OCI-LY7 (cell line): Measurements from ENCODE around the gene KLF16. TPM values are rescaled to one million over a fixed set of nuclear protein-coding genes. Genes with fewer than 3 reads are reported as not detected.
"Not testable (repeated sequence)": the region's sequence is repeated elsewhere in the genome, so short reads cannot be mapped to it uniquely, and the experiment has no call there.

ENCODE experiments used
- BruUV-seq: library from RNA; stranded (reverse); fragments of 400-500 nt; replicated peaks from 2 replicates; lab custom pipeline; 2021; lab: Mats Ljungman, UMichigan
- CTCF ChIA-PET: fragments of 300-600 bp; sonication (Branson Sonifier 250); formaldehyde crosslinking; loops from one replicate; lab custom pipeline; 2022; ENCODE audit warnings: antibody characterized with exemption; ENCODE audit not compliant: unreplicated experiment; lab: Charles Lee
- POLR2A ChIA-PET: fragments of 300-600 bp; sonication (Branson Sonifier 250); formaldehyde crosslinking; loops from one replicate; lab custom pipeline; 2022; ENCODE audit warnings: antibody characterized with exemption; lab: Charles Lee
- DNase-seq: peaks from one replicate; pipeline ENCODE4 v3.0.0-alpha.2; 2015; ENCODE audit warnings: low spot score
- H2AFZ ChIP-seq: fragments of 200-600 bp; sonication (generic), shearing (Covaris generic); 2 replicates; pipeline ENCODE4 v1.6.1; 2014; ENCODE audit warnings: mild to moderate bottlenecking, antibody characterized with exemption, low read length, moderate library complexity
- H3K27ac ChIP-seq: fragments of 200-600 bp; sonication (generic); 2 replicates; pipeline ENCODE4 v1.5.1; 2014; ENCODE audit warnings: mixed run types, low read depth, mild to moderate bottlenecking, moderate library complexity, low read length, inconsistent platforms; ENCODE audit not compliant: poor library complexity, severe bottlenecking
- H3K36me3 ChIP-seq: fragments of 200-600 bp; sonication (generic); 2 replicates; pipeline ENCODE4 v1.6.1; 2014; ENCODE audit warnings: mild to moderate bottlenecking, antibody characterized with exemption, low read length, moderate library complexity, mixed read lengths; ENCODE audit not compliant: insufficient read depth
- H3K4me1 ChIP-seq: fragments of 200-600 bp; sonication (generic); 2 replicates; pipeline ENCODE4 v1.5.1; 2014; ENCODE audit warnings: mild to moderate bottlenecking, low read length; ENCODE audit not compliant: insufficient read depth, poor library complexity, severe bottlenecking
- H3K4me2 ChIP-seq: fragments of 200-600 bp; sonication (generic); 2 replicates; pipeline ENCODE4 v1.6.1; 2014; ENCODE audit warnings: mild to moderate bottlenecking, low read length
- H3K4me3 ChIP-seq: fragments of 200-600 bp; sonication (generic); 2 replicates; pipeline ENCODE4 v1.5.1; 2014; ENCODE audit warnings: mild to moderate bottlenecking, low read depth, low read length; ENCODE audit not compliant: poor library complexity, severe bottlenecking
- H3K79me2 ChIP-seq: fragments of 200-600 bp; sonication (generic); 2 replicates; pipeline ENCODE4 v1.6.1; 2016; ENCODE audit warnings: low read depth, mild to moderate bottlenecking, low read length, moderate library complexity, mixed read lengths; ENCODE audit not compliant: insufficient read depth
- H3K9me2 ChIP-seq: fragments of 200-600 bp; sonication (generic); 2 replicates; pipeline ENCODE4 v1.6.1; 2016; ENCODE audit warnings: mild to moderate bottlenecking, low read length, mixed read lengths; ENCODE audit not compliant: insufficient read depth
- H3K9me3 ChIP-seq: fragments of 200-600 bp; sonication (generic); 2 replicates; pipeline ENCODE4 v1.6.1; 2014; ENCODE audit warnings: mild to moderate bottlenecking, mixed run types, low read length, mixed read lengths
- H4K20me1 ChIP-seq: fragments of 200-600 bp; sonication (generic); 2 replicates; pipeline ENCODE4 v1.6.1; 2014; ENCODE audit warnings: mild to moderate bottlenecking, antibody characterized with exemption, low read length, moderate library complexity, mixed read lengths; ENCODE audit not compliant: insufficient read depth
- EZH2phosphoT487 ChIP-seq: fragments of 200-600 bp; sonication (generic); IDR thresholded peaks from 2 replicates; pipeline ENCODE4 v1.6.1; 2018; ENCODE audit warnings: low read depth, borderline replicate concordance, mild to moderate bottlenecking, mixed run types, antibody characterized with exemption, low read length, moderate library complexity, mixed read lengths
- intact Hi-C: fragments of 100-400 bp; cut with micrococcal nuclease; formaldehyde crosslinking; loops from one replicate; pipeline ENCODE4 v1.10.0; 2022; ENCODE audit not compliant: unreplicated experiment
- total RNA-seq, 2 experiments: library from RNA; depleted of rRNA in 1 of 2; stranded (reverse); fragments of >200 nt in 1 of 2; shearing (Covaris generic) in 1 of 2; gene quantifications; 2 replicates each; pipeline ENCODE4 v1.2.3, GENCODE V29; 2014 to 2022
- TF ChIP-seq, protein P1 (sequence below): fragments of 200-600 bp; sonication (generic); conservative IDR thresholded peaks from 2 replicates; pipeline ENCODE4 v1.5.1; 2014; ENCODE audit warnings: mild to moderate bottlenecking, antibody characterized with exemption, low read length, moderate library complexity, mixed read lengths

The KLF16 gene
- total RNA-seq, 2 experiments from 2014 or later, result 9.6 to 44.4 TPM

DNA sequence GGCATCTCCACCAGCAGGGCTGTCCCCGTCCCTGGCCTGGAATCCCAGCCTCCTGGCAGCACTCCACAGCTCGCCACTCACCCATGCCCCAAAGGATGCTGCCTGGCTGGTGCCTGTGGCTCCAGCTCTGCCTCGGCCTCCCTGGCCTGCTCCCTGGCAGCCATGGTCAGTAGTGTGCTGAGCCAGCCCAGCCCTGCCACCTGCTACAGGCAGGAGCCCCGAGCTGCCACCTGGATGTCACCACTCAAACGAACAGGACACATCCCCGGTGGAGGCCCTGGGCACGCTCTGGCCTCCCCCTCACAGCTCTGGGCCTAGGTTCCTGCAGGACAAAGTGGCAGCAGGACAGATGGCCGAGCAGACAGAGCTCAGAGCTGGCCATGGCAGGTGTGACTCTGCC, 15.2 kb upstream of the KLF16 start:
- BruUV-seq, CTCF ChIA-PET, H2AFZ ChIP-seq, H3K27ac ChIP-seq, H3K4me3 ChIP-seq, H3K9me3 ChIP-seq, H3K9me2 ChIP-seq, POLR2A ChIA-PET, H3K4me2 ChIP-seq, intact Hi-C loops, DNase-seq: not testable (repeated sequence)
- Histone ChIP-seq H3K4me1 (peaks cover 35% of the 10 kb centered on the region), H4K20me1 (peaks cover 13% of the 10 kb centered on the region), H3K79me2 (peaks cover 44% of the 10 kb centered on the region), H3K36me3 (peaks cover 20% of the 10 kb centered on the region)

DNA sequence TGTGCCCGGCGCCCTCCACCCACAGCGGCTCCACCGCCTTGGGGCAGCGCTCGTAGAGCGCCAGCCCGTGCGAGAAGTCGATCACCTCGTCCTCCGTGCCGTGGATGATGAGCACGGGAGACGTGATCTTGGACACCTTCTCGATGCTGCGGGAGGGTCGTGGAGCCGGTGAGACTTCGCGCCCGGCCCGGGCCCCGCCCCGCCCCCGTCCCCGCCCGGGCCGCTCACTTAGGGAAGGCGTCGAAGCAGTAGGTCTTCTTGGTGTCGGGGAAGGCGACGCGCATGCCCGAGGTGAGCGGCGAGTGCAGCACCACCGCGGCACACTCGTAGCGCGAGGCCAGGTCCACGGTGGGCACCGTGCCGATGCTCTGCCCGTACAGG, 13.9 kb upstream of the KLF16 start:
- Histone ChIP-seq H3K4me1 (peaks cover 26% of the 10 kb centered on the region), H3K79me2 (peaks cover 44% of the 10 kb centered on the region), H3K36me3 (peaks cover 33% of the 10 kb centered on the region), H4K20me1 (peaks cover 13% of the 10 kb centered on the region)
- H3K4me3 ChIP-seq, POLR2A ChIA-PET, CTCF ChIA-PET, H3K9me2 ChIP-seq, H2AFZ ChIP-seq, H3K27ac ChIP-seq, H3K4me2 ChIP-seq, H3K9me3 ChIP-seq, BruUV-seq, DNase-seq, intact Hi-C loops: not testable (repeated sequence)

DNA sequence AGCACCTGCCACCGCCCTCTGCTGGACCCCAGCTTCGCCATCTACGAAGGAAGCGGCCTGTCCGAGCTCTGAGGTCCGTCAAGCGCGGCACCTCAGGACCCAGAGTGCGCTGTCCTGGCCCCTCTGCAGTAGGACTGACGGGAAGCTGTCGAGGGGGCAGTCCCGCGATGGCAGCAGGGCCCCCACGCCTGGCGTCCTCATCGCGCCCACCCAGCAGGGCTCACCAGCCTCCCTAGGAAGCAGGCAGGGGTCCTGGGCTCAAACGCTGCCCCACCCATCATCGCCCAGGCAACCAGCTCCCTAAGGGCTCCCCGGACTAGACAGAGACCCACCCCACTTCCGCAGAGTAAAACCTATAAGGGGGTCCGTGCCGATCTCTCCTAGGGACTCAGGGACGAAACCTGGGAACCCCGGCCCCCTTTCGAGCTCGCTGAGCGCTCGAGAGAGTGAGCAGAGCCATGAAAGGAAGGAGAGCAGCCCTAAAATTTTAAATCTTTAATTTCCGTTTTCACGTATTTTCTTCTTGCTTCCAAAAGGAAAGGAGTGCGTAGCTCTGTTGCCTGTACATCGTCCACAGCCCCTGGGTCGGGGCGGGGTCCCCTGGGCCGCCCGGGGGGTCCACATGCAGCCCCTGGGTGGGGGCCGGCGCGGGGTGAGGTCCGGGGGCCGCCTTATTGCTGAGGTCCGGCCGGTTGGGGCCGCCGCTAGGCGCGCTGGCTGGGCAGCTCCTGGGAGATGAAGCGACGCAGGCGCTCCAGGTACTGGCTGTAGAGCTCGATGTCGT, 13.3 kb upstream of the KLF16 start:
- Histone ChIP-seq H3K4me2 (peak overlapping the region; percentile 81), H3K36me3 (peaks cover 36% of the 10 kb centered on the region), H3K79me2 (peaks cover 40% of the 10 kb centered on the region), H3K27ac (peak overlapping the region; percentile 62), H4K20me1 (peaks cover 13% of the 10 kb centered on the region), H3K4me1 (peaks cover 20% of the 10 kb centered on the region), H3K4me3 (peak overlapping the region; percentile 100)
- H3K9me3 ChIP-seq, H2AFZ ChIP-seq, BruUV-seq, H3K9me2 ChIP-seq, DNase-seq, intact Hi-C loops: not testable (repeated sequence)
- ChIA-PET POLR2A (interaction anchor here (0.6 to 1.2 kb wide), 4 partner anchors 20 to 1084 kb away, joined by 3 to 6 read pairs (median 5); no protein-coding TSS in a partner anchor), CTCF (interaction anchor here (1.4 kb wide), 1 partner anchor 12 kb away, joined by 12 read pairs; no protein-coding TSS in a partner anchor)

DNA sequence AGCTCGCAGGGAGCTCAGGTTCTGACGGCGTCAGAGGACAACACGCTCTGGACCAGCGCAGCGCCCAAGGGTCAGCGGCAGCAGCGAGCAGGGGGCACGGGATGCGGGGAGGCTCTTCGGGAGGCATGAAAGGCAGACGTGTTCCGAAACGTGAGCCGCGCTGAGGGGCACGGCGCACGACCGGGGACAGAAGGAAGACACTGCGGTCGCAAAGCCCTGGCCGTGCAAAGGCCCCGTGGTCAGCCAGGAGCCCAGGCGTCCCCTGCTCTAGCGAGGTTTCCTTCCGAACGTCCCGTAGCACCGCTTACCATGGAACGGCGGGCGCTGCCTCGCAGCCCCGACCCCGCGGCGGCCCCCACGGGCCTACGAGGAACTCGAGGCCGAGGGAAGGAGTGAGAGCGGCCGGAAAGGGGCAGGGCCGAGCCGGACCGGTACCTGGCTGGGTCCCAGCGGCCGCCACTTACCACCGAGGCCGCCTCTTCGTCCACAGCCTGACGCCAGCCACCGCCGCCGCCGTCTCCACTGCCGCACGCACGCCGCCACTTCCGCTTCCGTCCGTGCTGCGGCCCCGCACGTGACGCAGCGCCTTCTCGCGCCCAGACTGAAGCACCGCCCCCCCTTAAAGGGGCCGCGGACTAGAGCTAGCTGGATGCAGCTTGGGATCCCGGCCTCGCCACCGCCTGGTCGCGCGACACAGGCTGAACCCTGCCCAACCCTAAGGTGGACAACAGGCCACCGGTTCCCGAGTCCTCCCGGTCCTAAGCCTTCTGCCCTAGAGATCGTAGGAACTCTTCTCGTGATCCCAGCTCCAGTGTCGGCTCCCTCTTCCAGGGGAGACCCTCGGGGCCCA, 12.5 kb upstream of the KLF16 start:
- Histone ChIP-seq H3K36me3 (peaks cover 44% of the 10 kb centered on the region), H3K79me2 (peaks cover 37% of the 10 kb centered on the region)

DNA sequence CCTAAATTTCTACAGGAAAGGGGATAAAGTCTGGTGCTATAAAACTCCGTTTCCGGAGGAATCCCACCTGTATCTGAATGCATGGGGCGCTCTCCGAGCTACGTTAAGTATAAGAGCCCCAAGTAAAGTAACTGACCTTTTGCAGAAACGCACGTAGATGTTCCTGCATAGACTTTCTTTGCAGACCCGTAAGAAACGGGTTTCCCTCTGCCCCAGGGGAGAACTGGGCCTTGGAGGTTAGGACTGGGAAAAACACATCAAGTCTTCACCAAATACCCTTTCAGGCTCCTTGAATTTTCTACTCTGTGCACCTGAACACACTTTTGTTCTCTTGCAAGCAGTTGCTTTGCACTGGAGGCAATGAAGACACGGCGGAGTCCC, 11.9 kb upstream of the KLF16 start:
- H2AFZ ChIP-seq, H3K9me3 ChIP-seq, H3K9me2 ChIP-seq, BruUV-seq, CTCF ChIA-PET, intact Hi-C loops: not testable (repeated sequence)
- Histone ChIP-seq H3K27ac (peak overlapping the region; percentile 62), H3K4me1 (peaks cover 20% of the 10 kb centered on the region), H3K36me3 (peaks cover 46% of the 10 kb centered on the region), H4K20me1 (peaks cover 13% of the 10 kb centered on the region), H3K4me3 (peak overlapping the region; percentile 100), H3K4me2 (peak overlapping the region; percentile 81), H3K79me2 (peaks cover 37% of the 10 kb centered on the region)
- POLR2A ChIA-PET, result interaction anchor here (0.6 to 1.0 kb wide), 4 partner anchors 11 to 414 kb away, joined by 3 to 4 read pairs (median 3); no protein-coding TSS in a partner anchor
- peak; percentile 49 for DNase-seq

More for the DNA sequence above, 12.5 kb upstream of the KLF16 start:
- Histone ChIP-seq H3K4me3 (peak overlapping the region; percentile 100), H3K4me1 (peaks cover 20% of the 10 kb centered on the region), H4K20me1 (peaks cover 13% of the 10 kb centered on the region), H3K9me3 (no peaks in the 10 kb centered on the region), H3K9me2 (no peaks in the 10 kb centered on the region), H3K4me2 (peak overlapping the region; percentile 81), H3K27ac (peak overlapping the region; percentile 62), H2AFZ (no peak overlapping the region; the same call in 1 of the 2 replicates)
- DNase-seq, result peak; percentile 94
- BruUV-seq, result no TSS peak
- intact Hi-C loops, result no loop called here
- TF ChIP-seq, protein P1, sequence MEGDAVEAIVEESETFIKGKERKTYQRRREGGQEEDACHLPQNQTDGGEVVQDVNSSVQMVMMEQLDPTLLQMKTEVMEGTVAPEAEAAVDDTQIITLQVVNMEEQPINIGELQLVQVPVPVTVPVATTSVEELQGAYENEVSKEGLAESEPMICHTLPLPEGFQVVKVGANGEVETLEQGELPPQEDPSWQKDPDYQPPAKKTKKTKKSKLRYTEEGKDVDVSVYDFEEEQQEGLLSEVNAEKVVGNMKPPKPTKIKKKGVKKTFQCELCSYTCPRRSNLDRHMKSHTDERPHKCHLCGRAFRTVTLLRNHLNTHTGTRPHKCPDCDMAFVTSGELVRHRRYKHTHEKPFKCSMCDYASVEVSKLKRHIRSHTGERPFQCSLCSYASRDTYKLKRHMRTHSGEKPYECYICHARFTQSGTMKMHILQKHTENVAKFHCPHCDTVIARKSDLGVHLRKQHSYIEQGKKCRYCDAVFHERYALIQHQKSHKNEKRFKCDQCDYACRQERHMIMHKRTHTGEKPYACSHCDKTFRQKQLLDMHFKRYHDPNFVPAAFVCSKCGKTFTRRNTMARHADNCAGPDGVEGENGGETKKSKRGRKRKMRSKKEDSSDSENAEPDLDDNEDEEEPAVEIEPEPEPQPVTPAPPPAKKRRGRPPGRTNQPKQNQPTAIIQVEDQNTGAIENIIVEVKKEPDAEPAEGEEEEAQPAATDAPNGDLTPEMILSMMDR, result peak; percentile 66
- no peak for TF ChIP-seq EZH2phosphoT487
- ChIA-PET POLR2A (interaction anchor here (0.6 to 1.2 kb wide), 5 partner anchors 19 to 1085 kb away, joined by 3 to 6 read pairs (median 4); no protein-coding TSS in a partner anchor), CTCF (interaction anchor here (1.4 kb wide), 1 partner anchor 11 kb away, joined by 12 read pairs; no protein-coding TSS in a partner anchor)
